H1 (cell line): Measurements from ENCODE around the gene CPXM2. TPM values are rescaled to one million over a fixed set of nuclear protein-coding genes. Genes with fewer than 3 reads are reported as not detected.

ENCODE experiments used
- CTCF ChIA-PET: fragments of 300-600 bp; sonication (Branson Sonifier 250); formaldehyde crosslinking; loops from one replicate; lab custom pipeline; 2021; ENCODE audit not compliant: partially characterized antibody; lab: Charles Lee
- POLR2A ChIA-PET: fragments of 300-600 bp; sonication (Branson Sonifier 250); formaldehyde crosslinking; loops from one replicate; lab custom pipeline; 2021; ENCODE audit warnings: inconsistent platforms; ENCODE audit not compliant: partially characterized antibody; lab: Charles Lee
- DNase-seq, 2 experiments: peaks; one replicate each; pipeline versions ENCODE4 v3.0.0 to v3.0.0-alpha.2; 2010 to 2022; ENCODE audit warnings: low spot score in 2 of 2, low read depth in 1 of 2, mixed read lengths in 1 of 2
- FAIRE-seq: peaks from 2 replicates; lab custom pipeline; 2011; peaks lifted over from hg19 to GRCh38; lab: Jason Lieb, UNC
- H2AFZ ChIP-seq: 2 replicates; pipeline ENCODE4 v1.8.1; 2012; ENCODE audit warnings: low read length, inconsistent platforms
- H2AK5ac ChIP-seq: 2 replicates; pipeline ENCODE4 v1.6.1; 2013; ENCODE audit warnings: low read depth, low read length
- H2BK120ac ChIP-seq: replicated peaks from 2 replicates; pipeline ENCODE3; 2013; ENCODE audit warnings: low read depth, low read length, inconsistent platforms
- H2BK12ac ChIP-seq: 2 replicates; pipeline ENCODE4 v1.6.1; 2013; ENCODE audit warnings: low read depth, low read length
- H2BK15ac ChIP-seq: 2 replicates; pipeline ENCODE4 v1.6.1; 2013; ENCODE audit warnings: low read length
- H2BK20ac ChIP-seq: 2 replicates; pipeline ENCODE4 v1.6.1; 2013; ENCODE audit warnings: low read length
- H2BK5ac ChIP-seq: 2 replicates; pipeline ENCODE4 v1.6.1; 2013; ENCODE audit warnings: low read depth, low read length
- H3K14ac ChIP-seq: 2 replicates; pipeline ENCODE4 v1.6.1; 2013; ENCODE audit warnings: inconsistent platforms; ENCODE audit not compliant: insufficient read length
- H3K18ac ChIP-seq: 2 replicates; pipeline ENCODE4 v1.6.1; 2013; ENCODE audit warnings: low read length; ENCODE audit errors: extremely low read depth
- H3K23ac ChIP-seq: 2 replicates; pipeline ENCODE4 v1.6.1; 2013; ENCODE audit warnings: inconsistent platforms; ENCODE audit not compliant: insufficient read length
- H3K23me2 ChIP-seq: 2 replicates; pipeline ENCODE4 v1.6.1; 2013; ENCODE audit warnings: low read depth, low read length
- H3K27ac ChIP-seq: 2 replicates; pipeline ENCODE4 v1.6.1; 2011; ENCODE audit warnings: low read depth, low read length, inconsistent platforms
- H3K27me3 ChIP-seq, 4 experiments: replicated peaks in 1 of 4; 1 replicate in 1 of 4; 2 replicates in 3 of 4; pipeline versions ENCODE4 v1.6.1 to v1.8.1; 2011 to 2013; ENCODE audit warnings: low read length in 3 of 4, mild to moderate bottlenecking in 3 of 4, inconsistent platforms in 2 of 4, mixed read lengths in 2 of 4, moderate library complexity in 1 of 4; ENCODE audit not compliant: control insufficient read depth in 3 of 4, insufficient read depth in 3 of 4; ENCODE audit errors: extremely low read depth in 1 of 4
- H3K36me3 ChIP-seq, 4 experiments: 2 replicates each; pipeline versions ENCODE4 v1.6.1 to v1.8.1; 2011 to 2013; ENCODE audit warnings: mild to moderate bottlenecking in 4 of 4, low read length in 3 of 4, moderate library complexity in 2 of 4, control low read depth in 1 of 4, inconsistent platforms in 1 of 4; ENCODE audit not compliant: insufficient read depth in 4 of 4, control insufficient read depth in 2 of 4
- H3K4ac ChIP-seq: replicated peaks from 2 replicates; pipeline ENCODE3; 2013; ENCODE audit warnings: low read length, low read depth, mixed read lengths, inconsistent platforms; ENCODE audit not compliant: insufficient read length
- H3K4me1 ChIP-seq, 4 experiments: replicated peaks in 1 of 4; 1 replicate in 1 of 4; 2 replicates in 3 of 4; pipeline versions ENCODE4 v1.6.1 to v1.8.1; 2011 to 2013; ENCODE audit warnings: low read length in 3 of 4, inconsistent platforms in 2 of 4, mixed read lengths in 1 of 4; ENCODE audit not compliant: insufficient read depth in 4 of 4, control insufficient read depth in 3 of 4
- H3K4me2 ChIP-seq, 2 experiments: 2 replicates each; pipeline versions ENCODE4 v1.6.1 to v1.8.1; 2011 to 2013; ENCODE audit warnings: low read depth in 2 of 2, low read length in 2 of 2, control low read depth in 1 of 2, inconsistent platforms in 1 of 2, mild to moderate bottlenecking in 1 of 2; ENCODE audit not compliant: insufficient read depth in 1 of 2
- H3K4me3 ChIP-seq, 4 experiments: fragments of 200-600, 300-600 bp in 1 of 4; sonication (generic), shearing (Covaris generic), sonication (Bioruptor Twin) in 1 of 4; 2 replicates each; pipeline versions ENCODE4 v1.5.1 to v1.8.1; 2011 to 2016; ENCODE audit warnings: low read length in 4 of 4, low read depth in 3 of 4, control low read depth in 2 of 4, inconsistent platforms in 2 of 4, mild to moderate bottlenecking in 2 of 4, mixed read lengths in 1 of 4, moderate library complexity in 1 of 4; ENCODE audit not compliant: insufficient read depth in 2 of 4; ENCODE audit errors: extremely low read depth in 1 of 4
- H3K56ac ChIP-seq: replicated peaks from 2 replicates; pipeline ENCODE3; 2013; ENCODE audit warnings: low read depth, mild to moderate bottlenecking, mixed read lengths, low read length, inconsistent platforms; ENCODE audit not compliant: insufficient read length
- H3K79me1 ChIP-seq: 2 replicates; pipeline ENCODE4 v1.6.1; 2013; ENCODE audit warnings: low read depth, low read length, control low read depth
- H3K79me2 ChIP-seq, 2 experiments: 2 replicates each; pipeline versions ENCODE4 v1.6.1 to v1.8.1; 2012 to 2013; ENCODE audit warnings: low read length in 2 of 2, mild to moderate bottlenecking in 2 of 2, inconsistent platforms in 1 of 2; ENCODE audit not compliant: insufficient read depth in 2 of 2, control insufficient read depth in 1 of 2
- H3K9ac ChIP-seq, 4 experiments: replicated peaks in 1 of 4; 1 replicate in 1 of 4; 2 replicates in 3 of 4; pipeline versions ENCODE4 v1.6.1 to v1.8.1; 2011 to 2013; ENCODE audit warnings: low read depth in 3 of 4, low read length in 3 of 4, control low read depth in 2 of 4, mild to moderate bottlenecking in 2 of 4, moderate library complexity in 2 of 4, inconsistent platforms in 1 of 4; ENCODE audit errors: extremely low read depth in 1 of 4
- H3K9me3 ChIP-seq, 2 experiments: 2 replicates each; pipeline versions ENCODE4 v1.6.1 to v1.8.1; 2012 to 2013; ENCODE audit warnings: mild to moderate bottlenecking in 2 of 2, moderate library complexity in 2 of 2, control low read depth in 1 of 2, inconsistent platforms in 1 of 2, low read depth in 1 of 2, low read length in 1 of 2, mixed read lengths in 1 of 2; ENCODE audit not compliant: insufficient read depth in 2 of 2
- H4K20me1 ChIP-seq, 2 experiments: replicated peaks in 1 of 2; 2 replicates each; pipeline versions ENCODE3 to v1.8.1; 2011 to 2013; ENCODE audit warnings: inconsistent platforms in 2 of 2, low read length in 2 of 2, mild to moderate bottlenecking in 1 of 2; ENCODE audit not compliant: insufficient read depth in 2 of 2, control insufficient read depth in 1 of 2
- H4K5ac ChIP-seq: 2 replicates; pipeline ENCODE4 v1.6.1; 2013; ENCODE audit warnings: low read length, low read depth, mixed read lengths, inconsistent platforms; ENCODE audit not compliant: insufficient read length
- H4K8ac ChIP-seq: 2 replicates; pipeline ENCODE4 v1.8.0; 2013; ENCODE audit warnings: mild to moderate bottlenecking, moderate library complexity, low read length, inconsistent platforms; ENCODE audit not compliant: insufficient read depth; ENCODE audit errors: extremely low read depth
- H4K91ac ChIP-seq: replicated peaks from 2 replicates; pipeline ENCODE3; 2013; ENCODE audit warnings: low read length, mixed read lengths, inconsistent platforms; ENCODE audit not compliant: insufficient read length
- CBX8 ChIP-seq: fragments of 300-800, 300-1000 bp; sonication (generic); IDR thresholded peaks from 2 replicates; pipeline ENCODE4 v1.7.1; 2016; ENCODE audit warnings: low read depth, low read length, borderline replicate concordance
- WGBS, 2 experiments: shearing (Covaris generic) in 1 of 2; methylation state at CpG; one replicate each; pipeline versions ENCODE4 v1.1.6 to v1.1.7; 2013 to 2015; ENCODE audit warnings: low lambda C conversion rate in 2 of 2, mixed read lengths in 2 of 2, inconsistent platforms in 1 of 2, low coverage in 1 of 2, missing lambda C conversion rate in 1 of 2; ENCODE audit not compliant: insufficient replicate concordance in 2 of 2, insufficient coverage in 1 of 2, insufficient read length in 1 of 2; ENCODE audit errors: extremely low coverage in 1 of 2, missing lambda C conversion rate in 1 of 2; 5-methylcytosine and 5-hydroxymethylcytosine counted together
- polyA plus RNA-seq, 7 experiments: library from polyadenylated mRNA; depleted of rRNA in 3 of 7; stranded (reverse) in 5 of 7; unstranded in 2 of 7; fragments of >200 nt in 5 of 7; fragments of 200-250 nt in 2 of 7; gene quantifications; 1 replicate in 5 of 7; 2 replicates in 1 of 7; 4 replicates in 1 of 7; pipeline versions ENCODE4 v1.2.1 to v1.2.3, GENCODE V29; 2011 to 2013; ENCODE audit warnings: missing spikeins in 2 of 7, mixed read lengths in 2 of 7
- total RNA-seq: library from RNA; stranded (reverse); fragmentation: NEBNext Ultra II Directional; extraction: Animal tissue kit (Norgen Biotek cat#: 25700); gene quantifications from 2 replicates; pipeline ENCODE4 v1.2.1, GENCODE V29; 2021

The CPXM2 gene
- total and polyA plus RNA-seq, 2 of the 8 experiments (the other 6 are each of a cell fraction or from before 2014, with no cell fraction given) = 2.4 to 2.9 TPM

DNA sequence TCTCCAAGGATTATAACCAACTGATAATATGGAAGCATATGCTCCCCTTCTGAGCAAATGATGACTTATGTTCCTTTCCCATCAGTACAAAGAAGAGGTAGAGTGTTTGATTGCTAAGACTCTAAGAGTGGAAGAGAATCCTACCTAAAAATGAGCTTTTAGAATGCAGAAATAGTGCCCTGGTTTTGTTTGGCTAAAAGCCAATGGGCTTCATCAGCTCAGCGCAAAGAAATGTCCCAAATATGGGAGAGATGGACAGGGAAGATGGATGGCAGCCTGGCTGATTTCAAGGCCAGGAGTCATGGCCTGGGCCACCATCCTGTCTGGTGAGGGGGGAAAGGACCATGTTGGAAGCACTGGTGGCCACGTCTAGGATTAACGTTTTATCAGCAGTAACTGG lies 165.2 kb downstream of the CPXM2 start:
- CTCF ChIA-PET = interaction anchor here (1.0 to 1.1 kb wide), 2 partner anchors 23 to 171 kb away, joined by 3 to 4 read pairs; no protein-coding TSS in a partner anchor
- no peak overlapping the region for H3K56ac ChIP-seq
- WGBS, 2 experiments = 75% methylated on average over 3 of the region's 3 CpGs; no CpG with 5 or more reads in 1 of the 2 experiments
- H3K4me2 ChIP-seq = no peak overlapping the region
- H3K27ac ChIP-seq = no peak overlapping the region
- no peak overlapping the region for H3K18ac ChIP-seq
- POLR2A ChIA-PET = no interaction called here
- FAIRE-seq (no peak), DNase-seq (no peak)
- peaks cover 2 to 14% (median 5%) of the 10 kb centered on the region in 4 experiments; a peak in 3 of 7 replicates for H3K4me1 ChIP-seq
- H2BK120ac ChIP-seq = no peak overlapping the region
- H2BK20ac ChIP-seq = no peak overlapping the region
- no peak overlapping the region for H2BK5ac ChIP-seq
- no peak overlapping the region for H4K8ac ChIP-seq
- H4K5ac ChIP-seq = no peak overlapping the region
- H3K36me3 ChIP-seq = no peaks in the 10 kb centered on the region; a peak in 1 of 8 replicates
- H3K9ac ChIP-seq = no peak overlapping the region
- H3K4me3 ChIP-seq = no peak overlapping the region
- H2BK12ac ChIP-seq = no peak overlapping the region
- no peak overlapping the region for H4K91ac ChIP-seq
- H3K23me2 ChIP-seq = no peaks in the 10 kb centered on the region
- no peak overlapping the region for H2AK5ac ChIP-seq
- H4K20me1 ChIP-seq = no peaks in the 10 kb centered on the region
- no peak overlapping the region for H3K23ac ChIP-seq
- no peaks in the 10 kb centered on the region; a peak in 2 of 7 replicates for H3K27me3 ChIP-seq
- H3K4ac ChIP-seq = no peak overlapping the region
- H3K14ac ChIP-seq = no peak overlapping the region
- no peak overlapping the region for H2BK15ac ChIP-seq
- H3K79me1 ChIP-seq = no peaks in the 10 kb centered on the region
- H2AFZ ChIP-seq = no peak overlapping the region
- no peaks in the 10 kb centered on the region for H3K79me2 ChIP-seq
- H3K9me3 ChIP-seq = peaks cover 0 to 3% of the 10 kb centered on the region in 2 experiments; a peak in 2 of 4 replicates
- no peak for TF ChIP-seq CBX8
